HEK293 (cell line): ENCODE data around the gene CSNK2A3.
"Not testable (repeated sequence)": the region's sequence is repeated elsewhere in the genome, so short reads cannot be mapped to it uniquely, and the experiment has no call there.

Source experiments
- TCF7L2 ChIP-seq: IDR thresholded peaks from 2 replicates; pipeline ENCODE4 v1.6.1; 2011; ENCODE audit warnings: low read depth, mild to moderate bottlenecking, inconsistent platforms, low read length, moderate library complexity, borderline replicate concordance
- ZFP41 ChIP-seq: fragments of 450-650 bp; formaldehyde crosslinking; IDR thresholded peaks from 2 replicates; pipeline ENCODE4 v1.5.1; 2016; ENCODE audit warnings: missing biosample characterization, missing genetic modification characterization, borderline replicate concordance
- ZNF274 ChIP-seq, 2 experiments: fragments of 200-500 bp in 1 of 2; fragments of 450-650 bp in 1 of 2; sonication (Bioruptor generic) in 1 of 2; formaldehyde crosslinking in 1 of 2; IDR thresholded peaks; 2 replicates each; pipeline versions ENCODE4 v1.5.1 to v1.6.1; 2014 to 2016; ENCODE audit warnings: borderline replicate concordance in 1 of 2, inconsistent platforms in 1 of 2, low read length in 1 of 2, missing biosample characterization in 1 of 2, missing genetic modification characterization in 1 of 2
- ZNF324 ChIP-seq: fragments of 450-650 bp; formaldehyde crosslinking; IDR thresholded peaks from 2 replicates; pipeline ENCODE4 v1.5.1; 2016; ENCODE audit warnings: missing biosample characterization, missing genetic modification characterization
- ZNF626 ChIP-seq: fragments of 450-650 bp; sonication (Bioruptor Pico); formaldehyde crosslinking; IDR thresholded peaks from 2 replicates; pipeline ENCODE4 v1.5.1; 2018; ENCODE audit warnings: missing biosample characterization, missing genetic modification characterization, inconsistent platforms
- ZNF677 ChIP-seq: fragments of 450-650 bp; IDR thresholded peaks from 2 replicates; pipeline ENCODE4 v1.5.0; 2018; ENCODE audit warnings: missing biosample characterization, mild to moderate bottlenecking, missing genetic modification characterization, moderate library complexity
- ZNF76 ChIP-seq: fragments of 450-650 bp; formaldehyde crosslinking; IDR thresholded peaks from 2 replicates; pipeline ENCODE4; 2016; ENCODE audit warnings: low read depth, missing biosample characterization, missing genetic modification characterization, borderline replicate concordance
- ZNF768 ChIP-seq: fragments of 450-650 bp; formaldehyde crosslinking; IDR thresholded peaks from 2 replicates; pipeline ENCODE4 v1.5.1; 2018; ENCODE audit warnings: missing biosample characterization, mild to moderate bottlenecking, missing genetic modification characterization
- TF ChIP-seq, protein P1 (sequence below): fragments of 450-650 bp; formaldehyde crosslinking; IDR thresholded peaks from 2 replicates; pipeline ENCODE4 v1.5.1; 2016; ENCODE audit warnings: missing biosample characterization, missing genetic modification characterization
- TF ChIP-seq, protein P2 (sequence below): fragments of 450-650 bp; formaldehyde crosslinking; IDR thresholded peaks from 2 replicates; pipeline ENCODE4 v1.5.1; 2016; ENCODE audit warnings: missing biosample characterization, missing genetic modification characterization
- TF ChIP-seq, protein P3 (sequence below): fragments of 450-650 bp; formaldehyde crosslinking; IDR thresholded peaks from 2 replicates; pipeline ENCODE4 v1.5.1; 2016; ENCODE audit warnings: missing biosample characterization, missing genetic modification characterization
- TF ChIP-seq, protein P4 (sequence below): fragments of 450-650 bp; formaldehyde crosslinking; IDR thresholded peaks from 2 replicates; pipeline ENCODE4 v1.5.1; 2016; ENCODE audit warnings: missing biosample characterization, missing genetic modification characterization

DNA sequence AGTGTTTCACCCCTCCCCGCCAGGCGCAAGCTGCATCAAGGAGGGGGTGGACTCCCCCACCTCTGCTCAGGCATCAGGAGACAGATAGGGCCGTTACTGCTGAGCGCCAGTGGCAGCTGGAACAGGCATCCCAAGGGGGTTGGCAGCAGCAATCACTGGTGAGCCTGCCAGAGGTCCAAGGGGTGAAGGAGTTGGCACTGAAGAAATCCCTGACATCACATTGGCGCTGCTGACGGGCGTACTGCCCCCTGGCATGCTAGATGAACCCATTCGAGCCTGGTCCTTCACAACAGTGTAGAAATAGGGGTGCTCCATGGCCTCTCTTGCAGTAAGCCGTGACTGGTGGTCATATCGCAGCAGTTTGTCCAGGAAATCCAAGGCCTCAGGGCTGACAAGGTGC is 1.2 kb downstream of the CSNK2A3 start:
- TF ChIP-seq, protein P1, sequence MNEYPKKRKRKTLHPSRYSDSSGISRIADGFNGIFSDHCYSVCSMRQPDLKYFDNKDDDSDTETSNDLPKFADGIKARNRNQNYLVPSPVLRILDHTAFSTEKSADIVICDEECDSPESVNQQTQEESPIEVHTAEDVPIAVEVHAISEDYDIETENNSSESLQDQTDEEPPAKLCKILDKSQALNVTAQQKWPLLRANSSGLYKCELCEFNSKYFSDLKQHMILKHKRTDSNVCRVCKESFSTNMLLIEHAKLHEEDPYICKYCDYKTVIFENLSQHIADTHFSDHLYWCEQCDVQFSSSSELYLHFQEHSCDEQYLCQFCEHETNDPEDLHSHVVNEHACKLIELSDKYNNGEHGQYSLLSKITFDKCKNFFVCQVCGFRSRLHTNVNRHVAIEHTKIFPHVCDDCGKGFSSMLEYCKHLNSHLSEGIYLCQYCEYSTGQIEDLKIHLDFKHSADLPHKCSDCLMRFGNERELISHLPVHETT = not testable (repeated sequence)
- TF ChIP-seq, protein P2, sequence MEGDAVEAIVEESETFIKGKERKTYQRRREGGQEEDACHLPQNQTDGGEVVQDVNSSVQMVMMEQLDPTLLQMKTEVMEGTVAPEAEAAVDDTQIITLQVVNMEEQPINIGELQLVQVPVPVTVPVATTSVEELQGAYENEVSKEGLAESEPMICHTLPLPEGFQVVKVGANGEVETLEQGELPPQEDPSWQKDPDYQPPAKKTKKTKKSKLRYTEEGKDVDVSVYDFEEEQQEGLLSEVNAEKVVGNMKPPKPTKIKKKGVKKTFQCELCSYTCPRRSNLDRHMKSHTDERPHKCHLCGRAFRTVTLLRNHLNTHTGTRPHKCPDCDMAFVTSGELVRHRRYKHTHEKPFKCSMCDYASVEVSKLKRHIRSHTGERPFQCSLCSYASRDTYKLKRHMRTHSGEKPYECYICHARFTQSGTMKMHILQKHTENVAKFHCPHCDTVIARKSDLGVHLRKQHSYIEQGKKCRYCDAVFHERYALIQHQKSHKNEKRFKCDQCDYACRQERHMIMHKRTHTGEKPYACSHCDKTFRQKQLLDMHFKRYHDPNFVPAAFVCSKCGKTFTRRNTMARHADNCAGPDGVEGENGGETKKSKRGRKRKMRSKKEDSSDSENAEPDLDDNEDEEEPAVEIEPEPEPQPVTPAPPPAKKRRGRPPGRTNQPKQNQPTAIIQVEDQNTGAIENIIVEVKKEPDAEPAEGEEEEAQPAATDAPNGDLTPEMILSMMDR (tag by site-specific recombination) = not testable (repeated sequence)
- TF ChIP-seq, protein P3, sequence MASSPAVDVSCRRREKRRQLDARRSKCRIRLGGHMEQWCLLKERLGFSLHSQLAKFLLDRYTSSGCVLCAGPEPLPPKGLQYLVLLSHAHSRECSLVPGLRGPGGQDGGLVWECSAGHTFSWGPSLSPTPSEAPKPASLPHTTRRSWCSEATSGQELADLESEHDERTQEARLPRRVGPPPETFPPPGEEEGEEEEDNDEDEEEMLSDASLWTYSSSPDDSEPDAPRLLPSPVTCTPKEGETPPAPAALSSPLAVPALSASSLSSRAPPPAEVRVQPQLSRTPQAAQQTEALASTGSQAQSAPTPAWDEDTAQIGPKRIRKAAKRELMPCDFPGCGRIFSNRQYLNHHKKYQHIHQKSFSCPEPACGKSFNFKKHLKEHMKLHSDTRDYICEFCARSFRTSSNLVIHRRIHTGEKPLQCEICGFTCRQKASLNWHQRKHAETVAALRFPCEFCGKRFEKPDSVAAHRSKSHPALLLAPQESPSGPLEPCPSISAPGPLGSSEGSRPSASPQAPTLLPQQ (tag by site-specific recombination) = not testable (repeated sequence)
- not testable (repeated sequence) for TF ChIP-seq ZNF76 (tag by site-specific recombination); ZNF274 (IDR thresholded peaks at IDR 0.05; ENCODE audit: low read length); ZNF274 (tag by site-specific recombination; IDR thresholded peaks at IDR 0.05; ENCODE audit: borderline replicate concordance); ZNF768 (tag by site-specific recombination); ZNF677 (tag by site-specific recombination); ZNF626; ZFP41 (tag by site-specific recombination); TCF7L2; ZNF324 (tag by site-specific recombination)
- TF ChIP-seq, protein P4, sequence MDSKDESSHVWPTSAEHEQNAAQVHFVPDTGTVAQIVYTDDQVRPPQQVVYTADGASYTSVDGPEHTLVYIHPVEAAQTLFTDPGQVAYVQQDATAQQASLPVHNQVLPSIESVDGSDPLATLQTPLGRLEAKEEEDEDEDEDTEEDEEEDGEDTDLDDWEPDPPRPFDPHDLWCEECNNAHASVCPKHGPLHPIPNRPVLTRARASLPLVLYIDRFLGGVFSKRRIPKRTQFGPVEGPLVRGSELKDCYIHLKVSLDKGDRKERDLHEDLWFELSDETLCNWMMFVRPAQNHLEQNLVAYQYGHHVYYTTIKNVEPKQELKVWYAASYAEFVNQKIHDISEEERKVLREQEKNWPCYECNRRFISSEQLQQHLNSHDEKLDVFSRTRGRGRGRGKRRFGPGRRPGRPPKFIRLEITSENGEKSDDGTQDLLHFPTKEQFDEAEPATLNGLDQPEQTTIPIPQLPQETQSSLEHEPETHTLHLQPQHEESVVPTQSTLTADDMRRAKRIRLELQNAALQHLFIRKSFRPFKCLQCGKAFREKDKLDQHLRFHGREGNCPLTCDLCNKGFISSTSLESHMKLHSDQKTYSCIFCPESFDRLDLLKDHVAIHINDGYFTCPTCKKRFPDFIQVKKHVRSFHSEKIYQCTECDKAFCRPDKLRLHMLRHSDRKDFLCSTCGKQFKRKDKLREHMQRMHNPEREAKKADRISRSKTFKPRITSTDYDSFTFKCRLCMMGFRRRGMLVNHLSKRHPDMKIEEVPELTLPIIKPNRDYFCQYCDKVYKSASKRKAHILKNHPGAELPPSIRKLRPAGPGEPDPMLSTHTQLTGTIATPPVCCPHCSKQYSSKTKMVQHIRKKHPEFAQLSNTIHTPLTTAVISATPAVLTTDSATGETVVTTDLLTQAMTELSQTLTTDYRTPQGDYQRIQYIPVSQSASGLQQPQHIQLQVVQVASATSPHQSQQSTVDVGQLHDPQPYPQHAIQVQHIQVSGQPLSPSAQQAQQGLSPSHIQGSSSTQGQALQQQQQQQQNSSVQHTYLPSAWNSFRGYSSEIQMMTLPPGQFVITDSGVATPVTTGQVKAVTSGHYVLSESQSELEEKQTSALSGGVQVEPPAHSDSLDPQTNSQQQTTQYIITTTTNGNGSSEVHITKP (tag by site-specific recombination) = not testable (repeated sequence)
